Sigmoid colon (tissue), 3 donors: ENCODE measurements around the gene LPIN3.

Experiments
- POLR2A ChIP-seq, 2 donors: fragments of 450-650 bp; IDR thresholded peaks; one replicate each; pipeline ENCODE4 v1.6.1; 2016; ENCODE audit warnings: antibody characterized with exemption in 2 of 2, mild to moderate bottlenecking in 2 of 2, moderate library complexity in 2 of 2
- TF ChIP-seq, protein P1 (sequence below), 4 experiments: fragments of 450-650 bp in 3 of 4; fragments of 200-600 bp in 1 of 4; IDR thresholded peaks; one replicate each; pipeline ENCODE4 v1.5.1; 2016 to 2019; ENCODE audit warnings: antibody characterized with exemption in 4 of 4, mild to moderate bottlenecking in 3 of 4, moderate library complexity in 2 of 4

DNA sequence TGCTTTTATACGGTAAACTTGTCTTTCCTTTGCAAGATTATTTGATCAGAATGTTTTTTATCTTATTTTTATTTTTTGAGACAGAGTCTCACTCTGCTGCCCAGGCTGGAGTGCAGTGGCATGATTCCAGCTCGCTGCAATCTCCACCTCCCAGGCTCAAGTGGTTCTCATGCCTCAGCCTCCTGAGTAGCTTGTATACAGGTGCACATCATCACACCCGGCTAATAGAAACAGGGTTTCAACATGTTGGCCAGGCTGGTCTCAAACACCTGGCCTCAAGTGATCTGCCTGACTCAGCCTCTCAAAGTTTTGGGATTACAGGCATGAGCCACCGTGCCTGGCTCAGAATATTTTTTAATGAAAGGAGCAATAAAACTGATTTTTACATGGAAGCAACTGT is 8.9 kb upstream of the LPIN3 start:
- TF ChIP-seq POLR2A (IDR thresholded peaks at IDR 0.05) = no peak
- TF ChIP-seq, protein P1, sequence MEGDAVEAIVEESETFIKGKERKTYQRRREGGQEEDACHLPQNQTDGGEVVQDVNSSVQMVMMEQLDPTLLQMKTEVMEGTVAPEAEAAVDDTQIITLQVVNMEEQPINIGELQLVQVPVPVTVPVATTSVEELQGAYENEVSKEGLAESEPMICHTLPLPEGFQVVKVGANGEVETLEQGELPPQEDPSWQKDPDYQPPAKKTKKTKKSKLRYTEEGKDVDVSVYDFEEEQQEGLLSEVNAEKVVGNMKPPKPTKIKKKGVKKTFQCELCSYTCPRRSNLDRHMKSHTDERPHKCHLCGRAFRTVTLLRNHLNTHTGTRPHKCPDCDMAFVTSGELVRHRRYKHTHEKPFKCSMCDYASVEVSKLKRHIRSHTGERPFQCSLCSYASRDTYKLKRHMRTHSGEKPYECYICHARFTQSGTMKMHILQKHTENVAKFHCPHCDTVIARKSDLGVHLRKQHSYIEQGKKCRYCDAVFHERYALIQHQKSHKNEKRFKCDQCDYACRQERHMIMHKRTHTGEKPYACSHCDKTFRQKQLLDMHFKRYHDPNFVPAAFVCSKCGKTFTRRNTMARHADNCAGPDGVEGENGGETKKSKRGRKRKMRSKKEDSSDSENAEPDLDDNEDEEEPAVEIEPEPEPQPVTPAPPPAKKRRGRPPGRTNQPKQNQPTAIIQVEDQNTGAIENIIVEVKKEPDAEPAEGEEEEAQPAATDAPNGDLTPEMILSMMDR (IDR thresholded peaks at IDR 0.05) = no peak
